ENCODE measurements around the gene PSMD6. TPM values are rescaled to one million over a fixed set of nuclear protein-coding genes. Genes with fewer than 3 reads are reported as not detected.

Gene PSMD6
- total and polyA plus RNA-seq, 2 donors (not counting 1 experiment from before 2014, with no cell fraction given), result 79.1 to 89.0 TPM

DNA sequence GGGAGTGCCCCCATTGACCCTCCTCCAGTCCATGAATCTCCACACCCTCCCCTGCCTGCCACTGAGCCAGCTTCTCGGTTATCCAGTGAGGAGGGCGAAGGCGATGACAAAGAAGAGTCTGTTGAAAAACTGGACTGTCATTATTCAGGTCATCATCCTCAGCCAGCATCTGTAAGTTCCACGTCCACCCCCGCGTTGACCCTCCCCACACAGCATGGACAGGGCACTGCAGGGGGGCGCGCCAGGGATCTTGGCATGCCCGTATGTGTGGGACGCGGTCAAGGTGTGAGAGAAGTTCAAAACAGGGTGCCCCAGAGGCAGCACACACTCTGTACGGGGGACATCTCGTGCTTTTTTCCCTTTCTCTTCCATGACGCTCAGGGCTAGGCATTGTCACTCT, 33.1 kb downstream of the PSMD6 start:
- Histone ChIP-seq H3K4me3 (replicated peaks in 1 of 4; ENCODE audit: control extremely low read depth in 1 of 4, insufficient read depth in 1 of 4, low read depth in 3 of 4, low read length in 4 of 4) (no peak overlapping the region), H4K20me1 (ENCODE audit: control insufficient read depth, extremely low read depth, insufficient read depth, low read length) (no peaks in the 10 kb centered on the region), H3K9me3 (ENCODE audit: control insufficient read depth, insufficient read depth, low read depth, low read length) (no peaks in the 10 kb centered on the region), H3K9ac (ENCODE audit: insufficient read depth, low read length) (no peak overlapping the region), H3K79me2 (ENCODE audit: control insufficient read depth, insufficient read depth, low read length) (no peaks in the 10 kb centered on the region), H3K27me3 (ENCODE audit: control insufficient read depth, insufficient read depth, low read length) (no peaks in the 10 kb centered on the region), H3K4me2 (ENCODE audit: extremely low read depth, insufficient read depth, low read length) (no peak overlapping the region), H3K36me3 (ENCODE audit: control insufficient read depth, insufficient read depth, low read length) (peaks cover 8% of the 10 kb centered on the region), H3K4me1 (ENCODE audit: control insufficient read depth, extremely low read depth, insufficient read depth, low read length) (no peaks in the 10 kb centered on the region), H3K27ac (ENCODE audit: insufficient read depth, low read length) (no peak overlapping the region), H2AFZ (ENCODE audit: low read length) (no peak overlapping the region)
- DNase-seq (ENCODE audit: low read depth in 2 of 2), result no peak
- TF ChIP-seq EZH2 (IDR thresholded peaks at IDR 0.05; ENCODE audit: low read length, missing control alignments), result no peak
- TF ChIP-seq, protein P1, sequence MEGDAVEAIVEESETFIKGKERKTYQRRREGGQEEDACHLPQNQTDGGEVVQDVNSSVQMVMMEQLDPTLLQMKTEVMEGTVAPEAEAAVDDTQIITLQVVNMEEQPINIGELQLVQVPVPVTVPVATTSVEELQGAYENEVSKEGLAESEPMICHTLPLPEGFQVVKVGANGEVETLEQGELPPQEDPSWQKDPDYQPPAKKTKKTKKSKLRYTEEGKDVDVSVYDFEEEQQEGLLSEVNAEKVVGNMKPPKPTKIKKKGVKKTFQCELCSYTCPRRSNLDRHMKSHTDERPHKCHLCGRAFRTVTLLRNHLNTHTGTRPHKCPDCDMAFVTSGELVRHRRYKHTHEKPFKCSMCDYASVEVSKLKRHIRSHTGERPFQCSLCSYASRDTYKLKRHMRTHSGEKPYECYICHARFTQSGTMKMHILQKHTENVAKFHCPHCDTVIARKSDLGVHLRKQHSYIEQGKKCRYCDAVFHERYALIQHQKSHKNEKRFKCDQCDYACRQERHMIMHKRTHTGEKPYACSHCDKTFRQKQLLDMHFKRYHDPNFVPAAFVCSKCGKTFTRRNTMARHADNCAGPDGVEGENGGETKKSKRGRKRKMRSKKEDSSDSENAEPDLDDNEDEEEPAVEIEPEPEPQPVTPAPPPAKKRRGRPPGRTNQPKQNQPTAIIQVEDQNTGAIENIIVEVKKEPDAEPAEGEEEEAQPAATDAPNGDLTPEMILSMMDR (conservative IDR thresholded peaks at IDR 0.05 in 1 of 2, IDR thresholded peaks at IDR 0.05 in 1 of 2; ENCODE audit: low read depth in 1 of 2, low read length in 2 of 2), result no peak

GRCh38 chr3:63988943-63989342, 34.4 kb downstream of the PSMD6 start:
- DNase-seq (ENCODE audit: low read depth in 2 of 2), result no peak
- peaks cover 10% of the 10 kb centered on the region for H3K36me3 ChIP-seq (ENCODE audit: control insufficient read depth, insufficient read depth, low read length)
- no peak overlapping the region for H3K9ac ChIP-seq (ENCODE audit: insufficient read depth, low read length)
- no peaks in the 10 kb centered on the region for H3K27me3 ChIP-seq (ENCODE audit: control insufficient read depth, insufficient read depth, low read length)
- TF ChIP-seq, protein P1 (conservative IDR thresholded peaks at IDR 0.05 in 1 of 2, IDR thresholded peaks at IDR 0.05 in 1 of 2; ENCODE audit: low read depth in 1 of 2, low read length in 2 of 2), result no peak
- TF ChIP-seq EZH2 (IDR thresholded peaks at IDR 0.05; ENCODE audit: low read length, missing control alignments), result no peak
- H3K4me3 ChIP-seq (replicated peaks in 1 of 4; ENCODE audit: control extremely low read depth in 1 of 4, insufficient read depth in 1 of 4, low read depth in 3 of 4, low read length in 4 of 4), result no peak overlapping the region
- H3K27ac ChIP-seq (ENCODE audit: insufficient read depth, low read length), result no peak overlapping the region
- H4K20me1 ChIP-seq (ENCODE audit: control insufficient read depth, extremely low read depth, insufficient read depth, low read length), result no peaks in the 10 kb centered on the region
- no peaks in the 10 kb centered on the region for H3K9me3 ChIP-seq (ENCODE audit: control insufficient read depth, insufficient read depth, low read depth, low read length)
- no peaks in the 10 kb centered on the region for H3K79me2 ChIP-seq (ENCODE audit: control insufficient read depth, insufficient read depth, low read length)
- no peak overlapping the region for H3K4me2 ChIP-seq (ENCODE audit: extremely low read depth, insufficient read depth, low read length)
- no peak overlapping the region for H2AFZ ChIP-seq (ENCODE audit: low read length)
- no peaks in the 10 kb centered on the region for H3K4me1 ChIP-seq (ENCODE audit: control insufficient read depth, extremely low read depth, insufficient read depth, low read length)

DNA sequence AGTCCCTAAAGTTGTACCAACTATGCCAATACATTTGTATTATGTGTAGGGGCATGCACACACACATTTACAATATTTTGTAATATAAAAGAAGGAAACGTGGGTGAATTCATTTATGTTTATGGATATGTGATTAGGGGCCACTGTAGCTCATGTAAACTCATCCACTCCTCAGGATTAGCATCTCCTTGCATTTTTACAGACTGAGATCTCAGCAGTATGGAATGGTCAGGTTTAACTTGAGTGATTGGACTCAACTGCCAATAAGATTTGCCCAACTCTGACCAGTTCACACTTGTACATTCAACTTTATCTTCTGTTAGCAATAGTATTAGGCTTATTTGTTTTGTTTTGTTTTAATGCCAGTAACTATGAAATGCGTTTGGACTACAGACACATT, 36.5 kb downstream of the PSMD6 start:
- no peak overlapping the region for H3K27ac ChIP-seq (ENCODE audit: insufficient read depth, low read length)

More for the DNA sequence above, 36.5 kb downstream of the PSMD6 start:
- Histone ChIP-seq H3K27me3 (ENCODE audit: control insufficient read depth, insufficient read depth, low read length) (no peaks in the 10 kb centered on the region), H3K36me3 (ENCODE audit: control insufficient read depth, insufficient read depth, low read length) (peaks cover 18% of the 10 kb centered on the region), H3K4me3 (replicated peaks in 1 of 4; ENCODE audit: control extremely low read depth in 1 of 4, insufficient read depth in 1 of 4, low read depth in 3 of 4, low read length in 4 of 4) (no peak overlapping the region), H3K9ac (ENCODE audit: insufficient read depth, low read length) (no peak overlapping the region), H4K20me1 (ENCODE audit: control insufficient read depth, extremely low read depth, insufficient read depth, low read length) (no peaks in the 10 kb centered on the region), H3K4me2 (ENCODE audit: extremely low read depth, insufficient read depth, low read length) (no peak overlapping the region), H2AFZ (ENCODE audit: low read length) (no peak overlapping the region), H3K79me2 (ENCODE audit: control insufficient read depth, insufficient read depth, low read length) (no peaks in the 10 kb centered on the region), H3K9me3 (ENCODE audit: control insufficient read depth, insufficient read depth, low read depth, low read length) (no peaks in the 10 kb centered on the region), H3K4me1 (ENCODE audit: control insufficient read depth, extremely low read depth, insufficient read depth, low read length) (no peaks in the 10 kb centered on the region)
- TF ChIP-seq EZH2 (IDR thresholded peaks at IDR 0.05; ENCODE audit: low read length, missing control alignments), result no peak
- no peak for DNase-seq (ENCODE audit: low read depth in 2 of 2)
